ENCODE measurements around the gene NLN.
"Not testable (repeated sequence)": the region's sequence is repeated elsewhere in the genome, so short reads cannot be mapped to it uniquely, and the experiment has no call there.

Gene NLN

GRCh38 chr5:65832603-65833228, 110.7 kb downstream of the NLN start:
- no peak for TF ChIP-seq CTCF (IDR thresholded peaks at IDR 0.05; ENCODE audit: control insufficient read depth, insufficient read depth, low read depth, low read length, missing control alignments)
- no peak overlapping the region for H3K4me3 ChIP-seq (ENCODE audit: control insufficient read depth, low read depth, low read length)
- DNase-seq (ENCODE audit: low read depth), result no peak

DNA sequence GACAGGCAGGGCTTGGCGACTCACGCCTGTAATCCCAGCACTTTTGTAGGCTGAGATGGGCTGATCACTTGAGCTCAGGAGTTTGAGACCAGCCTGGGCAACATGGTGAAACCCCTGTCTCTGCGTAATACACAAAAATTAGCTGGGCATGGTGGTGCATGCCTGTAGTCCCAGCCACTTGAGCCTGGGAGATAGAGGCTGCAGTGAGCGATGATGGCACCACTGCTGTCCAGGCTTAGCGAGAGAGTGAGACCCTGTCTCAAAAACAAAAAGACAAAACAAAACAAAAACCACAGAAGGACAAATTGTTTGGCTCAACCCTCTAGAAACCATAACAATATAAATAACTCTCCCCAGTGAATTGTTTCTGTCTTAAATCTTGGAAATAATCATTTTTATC, 111.8 kb downstream of the NLN start:
- H3K4me3 ChIP-seq (ENCODE audit: control insufficient read depth, low read depth, low read length), result no peak overlapping the region
- no peak for TF ChIP-seq CTCF (IDR thresholded peaks at IDR 0.05; ENCODE audit: control insufficient read depth, insufficient read depth, low read depth, low read length, missing control alignments)

DNA sequence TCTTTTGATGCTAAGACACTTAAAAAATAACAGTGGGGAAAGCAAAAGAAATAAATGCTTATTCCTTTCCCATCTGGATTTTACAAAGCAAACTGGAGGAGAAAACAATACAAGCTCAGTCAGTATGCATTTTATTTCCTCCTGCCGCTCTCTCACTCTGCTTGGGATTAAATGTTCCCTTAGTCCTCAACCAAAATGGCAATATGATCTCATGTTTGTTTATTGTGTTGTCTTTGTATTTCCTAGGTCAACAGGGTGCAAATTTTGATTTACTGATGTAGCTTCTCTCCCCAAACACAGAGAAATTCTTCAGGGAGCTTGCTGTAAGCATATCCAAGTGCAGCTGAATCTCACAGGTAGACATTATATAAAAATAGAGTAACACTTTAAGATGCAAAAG, 112.3 kb downstream of the NLN start:
- TF ChIP-seq CTCF (IDR thresholded peaks at IDR 0.05; ENCODE audit: control insufficient read depth, insufficient read depth, low read depth, low read length, missing control alignments), result no peak
- no peak for DNase-seq (ENCODE audit: low read depth)
- H3K4me3 ChIP-seq (ENCODE audit: control insufficient read depth, low read depth, low read length), result no peak overlapping the region

More for the DNA sequence above, 111.8 kb downstream of the NLN start:
- DNase-seq (ENCODE audit: low read depth), result no peak

DNA sequence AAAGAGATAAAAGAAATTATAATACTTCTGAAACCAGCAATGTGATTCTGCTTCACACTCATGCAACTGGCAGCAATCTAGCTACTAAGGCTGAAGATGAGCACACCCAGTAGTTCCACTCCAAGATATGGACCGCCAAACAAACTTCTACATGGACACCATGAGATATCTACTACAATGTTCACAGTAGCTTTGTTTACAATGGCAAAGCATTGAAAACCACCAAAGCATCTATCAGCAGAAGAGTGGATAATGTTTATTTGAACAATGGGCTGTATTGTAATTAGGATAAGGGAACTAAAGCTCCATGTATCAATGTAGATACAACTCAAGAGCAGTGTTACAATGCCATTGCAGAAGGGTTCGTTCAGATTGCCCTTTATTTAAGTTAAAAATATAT, 113.2 kb downstream of the NLN start:
- no peak for DNase-seq (ENCODE audit: low read depth)
- no peak for TF ChIP-seq CTCF (IDR thresholded peaks at IDR 0.05; ENCODE audit: control insufficient read depth, insufficient read depth, low read depth, low read length, missing control alignments)
- H3K4me3 ChIP-seq (ENCODE audit: control insufficient read depth, low read depth, low read length), result no peak overlapping the region

- DNase-seq (ENCODE audit: low read depth), result no peak
- H3K4me3 ChIP-seq (ENCODE audit: control insufficient read depth, low read depth, low read length), result no peak overlapping the region
Observed at GRCh38 chr5:65837139-65837538, 115.1 kb downstream of the NLN start.

GRCh38 chr5:65839170-65839569, 117.2 kb downstream of the NLN start:
- not testable (repeated sequence) for DNase-seq (ENCODE audit: low read depth); H3K4me3 ChIP-seq (ENCODE audit: control insufficient read depth, low read depth, low read length)

More at GRCh38 chr5:65837139-65837538, 115.1 kb downstream of the NLN start:
- TF ChIP-seq CTCF (IDR thresholded peaks at IDR 0.05; ENCODE audit: control insufficient read depth, insufficient read depth, low read depth, low read length, missing control alignments), result no peak

DNA sequence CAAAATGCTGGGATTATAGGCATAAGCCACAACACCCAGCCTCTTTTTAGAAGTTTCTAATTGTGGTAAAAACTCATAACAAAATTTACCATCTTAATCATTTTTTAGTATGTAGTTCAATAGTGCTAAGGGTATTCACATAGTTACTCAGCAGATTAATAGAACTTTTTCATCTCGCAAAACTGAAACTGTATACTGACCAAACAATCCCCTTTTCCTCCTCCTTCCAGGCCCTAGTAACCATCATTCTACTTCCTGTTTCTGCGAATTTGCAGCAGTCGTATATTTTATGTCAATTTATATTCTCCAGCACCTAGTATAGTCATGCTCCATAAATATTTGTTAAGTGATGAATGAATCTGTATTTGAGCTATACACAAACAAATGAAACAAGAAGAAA, 118.1 kb downstream of the NLN start:
- no peak overlapping the region for H3K4me3 ChIP-seq (ENCODE audit: control insufficient read depth, low read depth, low read length)
- TF ChIP-seq CTCF (IDR thresholded peaks at IDR 0.05; ENCODE audit: control insufficient read depth, insufficient read depth, low read depth, low read length, missing control alignments), result no peak
- no peak for DNase-seq (ENCODE audit: low read depth)

DNA sequence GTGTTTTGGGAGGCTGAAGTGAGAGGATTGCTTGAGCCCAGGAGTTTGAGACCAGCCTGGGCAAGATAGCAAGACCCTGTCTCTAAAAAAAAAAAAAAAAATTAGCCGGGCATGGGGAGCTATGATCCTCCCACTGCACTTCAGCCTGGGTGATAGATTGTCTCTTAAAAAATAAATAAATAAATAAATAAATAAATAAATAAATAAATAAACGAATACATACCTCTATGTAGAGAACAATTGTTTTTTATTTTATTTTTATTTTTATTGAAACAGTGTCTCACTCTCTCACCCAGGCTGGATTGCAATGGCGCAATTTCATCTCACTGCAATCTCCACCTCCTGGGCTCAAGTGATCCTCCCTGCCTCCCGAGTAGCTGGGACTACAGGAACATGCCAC, 122.8 kb downstream of the NLN start:
- DNase-seq (ENCODE audit: low read depth); H3K4me3 ChIP-seq (ENCODE audit: control insufficient read depth, low read depth, low read length): not testable (repeated sequence)
